ENCODE measurements around the gene SLC35A3.

Gene SLC35A3

DNA sequence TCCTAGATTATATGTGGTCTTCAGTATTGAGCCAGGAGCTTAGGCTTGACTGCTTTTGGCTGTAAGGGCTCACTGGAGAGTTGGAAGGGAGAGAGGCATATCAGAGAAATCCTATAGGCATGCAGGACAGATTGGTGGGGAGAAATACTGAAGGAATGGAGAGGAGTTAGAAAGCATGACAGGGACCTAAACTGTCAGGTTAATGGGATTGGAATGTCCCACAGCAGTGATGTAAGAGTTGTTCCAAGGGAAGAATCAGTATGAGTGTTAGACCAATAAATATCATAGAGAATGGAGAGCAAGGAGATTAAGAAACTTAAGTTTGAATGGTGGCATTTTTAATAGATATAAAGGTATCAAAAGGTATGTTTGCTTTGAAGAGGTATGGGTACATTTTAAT, 39.7 kb downstream of the SLC35A3 start:
- no peak overlapping the region for H3K4me3 ChIP-seq (ENCODE audit: low read depth, low read length)
- no peaks in the 10 kb centered on the region for H3K9me3 ChIP-seq
- H3K27me3 ChIP-seq, result no peaks in the 10 kb centered on the region
- no peaks in the 10 kb centered on the region for H3K36me3 ChIP-seq
- H3K4me1 ChIP-seq, result no peaks in the 10 kb centered on the region
- TF ChIP-seq, protein P1, sequence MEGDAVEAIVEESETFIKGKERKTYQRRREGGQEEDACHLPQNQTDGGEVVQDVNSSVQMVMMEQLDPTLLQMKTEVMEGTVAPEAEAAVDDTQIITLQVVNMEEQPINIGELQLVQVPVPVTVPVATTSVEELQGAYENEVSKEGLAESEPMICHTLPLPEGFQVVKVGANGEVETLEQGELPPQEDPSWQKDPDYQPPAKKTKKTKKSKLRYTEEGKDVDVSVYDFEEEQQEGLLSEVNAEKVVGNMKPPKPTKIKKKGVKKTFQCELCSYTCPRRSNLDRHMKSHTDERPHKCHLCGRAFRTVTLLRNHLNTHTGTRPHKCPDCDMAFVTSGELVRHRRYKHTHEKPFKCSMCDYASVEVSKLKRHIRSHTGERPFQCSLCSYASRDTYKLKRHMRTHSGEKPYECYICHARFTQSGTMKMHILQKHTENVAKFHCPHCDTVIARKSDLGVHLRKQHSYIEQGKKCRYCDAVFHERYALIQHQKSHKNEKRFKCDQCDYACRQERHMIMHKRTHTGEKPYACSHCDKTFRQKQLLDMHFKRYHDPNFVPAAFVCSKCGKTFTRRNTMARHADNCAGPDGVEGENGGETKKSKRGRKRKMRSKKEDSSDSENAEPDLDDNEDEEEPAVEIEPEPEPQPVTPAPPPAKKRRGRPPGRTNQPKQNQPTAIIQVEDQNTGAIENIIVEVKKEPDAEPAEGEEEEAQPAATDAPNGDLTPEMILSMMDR (IDR thresholded peaks at IDR 0.05; ENCODE audit: low read depth, low read length), result no peak
- DNase-seq, result no peak

DNA sequence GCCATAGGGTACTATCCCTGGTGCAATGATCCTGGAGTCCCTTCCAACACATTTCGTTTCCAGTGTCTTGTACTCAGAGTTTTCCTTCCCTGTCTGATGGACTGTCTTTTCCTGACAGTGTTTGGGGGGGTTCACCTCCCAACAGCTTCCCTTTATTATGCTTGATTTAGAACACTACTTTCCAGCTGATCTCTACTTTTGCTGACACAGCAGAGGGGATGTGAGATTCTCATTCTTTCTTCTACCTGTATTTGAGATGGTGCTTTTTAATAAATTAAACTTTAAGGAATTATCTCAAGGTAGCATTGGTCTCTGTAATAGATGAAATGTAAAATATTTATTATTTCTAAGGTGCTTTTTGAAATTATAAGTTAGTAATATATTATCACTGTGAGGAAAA, 41.0 kb downstream of the SLC35A3 start:
- H3K4me1 ChIP-seq, result no peaks in the 10 kb centered on the region
- TF ChIP-seq, protein P1 (IDR thresholded peaks at IDR 0.05; ENCODE audit: low read depth, low read length), result no peak
- DNase-seq, result no peak
- H3K9me3 ChIP-seq, result no peaks in the 10 kb centered on the region
- no peak overlapping the region for H3K4me3 ChIP-seq (ENCODE audit: low read depth, low read length)
- no peaks in the 10 kb centered on the region for H3K36me3 ChIP-seq
- H3K27me3 ChIP-seq, result no peaks in the 10 kb centered on the region

DNA sequence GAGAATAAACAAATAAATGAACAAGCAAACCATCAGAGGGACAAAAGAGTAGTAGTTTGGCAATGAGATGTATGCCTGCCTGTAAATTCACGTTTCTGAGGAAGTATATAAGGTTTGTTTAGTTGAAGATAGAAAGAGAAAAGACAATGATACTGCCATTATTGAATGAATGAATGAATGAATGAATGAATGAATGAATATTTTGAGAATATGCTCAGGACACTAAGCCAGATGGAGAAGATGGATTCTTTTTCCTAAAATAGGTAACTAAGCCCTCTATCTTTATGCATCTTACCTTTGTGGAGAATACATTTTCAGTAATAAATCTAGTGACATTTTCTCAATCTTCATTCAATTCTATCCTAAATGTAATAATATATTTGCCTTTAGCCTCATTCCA, 49.4 kb downstream of the SLC35A3 start:
- peaks cover 3% of the 10 kb centered on the region; the same call in 1 of the 2 replicates for H3K4me1 ChIP-seq
- no peaks in the 10 kb centered on the region for H3K36me3 ChIP-seq
- TF ChIP-seq, protein P1 (IDR thresholded peaks at IDR 0.05; ENCODE audit: low read depth, low read length), result no peak
- DNase-seq, result no peak
- H3K27me3 ChIP-seq, result no peaks in the 10 kb centered on the region
- H3K9me3 ChIP-seq, result no peaks in the 10 kb centered on the region
- no peak overlapping the region for H3K4me3 ChIP-seq (ENCODE audit: low read depth, low read length)

DNA sequence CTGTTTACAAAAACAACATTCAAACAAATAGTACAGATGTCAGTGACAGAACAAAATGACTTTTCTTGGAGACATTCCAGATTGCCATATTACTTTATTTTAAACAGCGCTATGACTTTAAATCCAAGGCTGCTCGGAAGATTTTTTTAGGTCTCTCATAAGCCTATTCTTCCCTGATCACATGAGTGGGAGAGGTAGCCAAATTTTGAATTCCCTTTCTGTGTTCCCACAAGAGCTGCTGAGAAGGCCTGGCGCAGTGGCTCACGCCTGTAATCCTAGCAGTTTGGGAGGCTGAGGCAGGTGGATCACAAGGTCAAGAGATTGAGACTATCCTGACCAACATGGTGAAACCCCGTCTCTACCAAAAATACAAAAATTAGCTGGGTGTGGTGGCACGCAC, 53.7 kb downstream of the SLC35A3 start:
- DNase-seq, result no peak
- H3K27me3 ChIP-seq, result no peaks in the 10 kb centered on the region
- H3K36me3 ChIP-seq, result no peaks in the 10 kb centered on the region
- TF ChIP-seq, protein P1 (IDR thresholded peaks at IDR 0.05; ENCODE audit: low read depth, low read length), result no peak
- H3K4me1 ChIP-seq, result peaks cover 3% of the 10 kb centered on the region; the same call in 1 of the 2 replicates
- H3K9me3 ChIP-seq, result no peaks in the 10 kb centered on the region
- no peak overlapping the region for H3K4me3 ChIP-seq (ENCODE audit: low read depth, low read length)

DNA sequence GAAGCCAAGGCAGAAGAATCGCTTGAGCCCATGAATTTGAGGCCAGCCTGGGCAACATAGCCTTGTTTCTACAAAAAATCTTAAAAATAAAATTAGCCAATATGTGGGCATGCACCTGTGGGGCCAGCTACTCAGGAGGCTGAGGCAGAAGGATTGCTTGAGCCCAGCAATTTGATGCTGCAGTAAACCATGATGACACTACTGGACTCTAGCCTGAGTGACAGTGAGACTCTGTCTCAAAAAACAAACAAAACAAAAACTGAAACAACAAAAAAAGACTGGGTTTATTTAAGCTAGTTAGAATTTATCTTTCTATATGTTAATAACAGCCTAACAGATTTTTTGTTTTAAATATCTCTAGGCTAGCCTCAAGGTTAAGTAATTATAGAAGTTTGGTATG, 57.4 kb downstream of the SLC35A3 start:
- Histone ChIP-seq H3K27me3 (no peaks in the 10 kb centered on the region), H3K4me1 (peaks cover 2% of the 10 kb centered on the region; the same call in 1 of the 2 replicates), H3K36me3 (no peaks in the 10 kb centered on the region), H3K4me3 (ENCODE audit: low read depth, low read length) (no peak overlapping the region), H3K9me3 (no peaks in the 10 kb centered on the region)
- no peak for DNase-seq
- TF ChIP-seq, protein P1 (IDR thresholded peaks at IDR 0.05; ENCODE audit: low read depth, low read length), result no peak

DNA sequence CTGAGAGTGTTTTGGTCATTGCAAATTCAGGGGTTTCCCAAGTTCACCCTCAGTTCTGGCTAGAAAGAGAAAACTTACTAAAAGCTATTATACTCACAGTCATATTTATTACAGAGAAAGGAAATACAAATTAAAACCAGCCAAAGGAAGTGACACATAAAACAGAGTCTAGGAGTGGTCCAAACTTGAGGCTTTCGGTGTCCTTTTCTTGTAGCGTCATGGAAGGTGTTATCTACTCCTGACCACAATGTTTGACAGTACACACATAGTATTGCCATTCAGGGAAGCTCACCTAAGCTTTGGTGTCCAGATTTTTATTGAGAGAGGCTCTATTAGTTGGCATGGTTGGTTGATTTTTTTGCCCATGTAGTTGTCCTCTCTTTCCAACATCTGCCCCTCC, 59.0 kb downstream of the SLC35A3 start:
- Histone ChIP-seq H3K4me3 (ENCODE audit: low read depth, low read length) (no peak overlapping the region), H3K27me3 (no peaks in the 10 kb centered on the region), H3K9me3 (no peaks in the 10 kb centered on the region), H3K4me1 (no peaks in the 10 kb centered on the region), H3K36me3 (no peaks in the 10 kb centered on the region)
- DNase-seq, result no peak
- TF ChIP-seq, protein P1 (IDR thresholded peaks at IDR 0.05; ENCODE audit: low read depth, low read length), result no peak
